HepG2 (cell line): Measurements from ENCODE around the gene TEDC1. TPM values are rescaled to one million over a fixed set of nuclear protein-coding genes. Genes with fewer than 3 reads are reported as not detected.

ENCODE experiments used
- JUNB ChIP-seq: sonication (generic); formaldehyde crosslinking; IDR thresholded peaks from 2 replicates; pipeline ENCODE4 v1.8.0; 2022; ENCODE audit warnings: missing genetic modification reagents, mild to moderate bottlenecking, borderline replicate concordance
- RARG ChIP-seq: sonication (generic); formaldehyde crosslinking; IDR thresholded peaks from 2 replicates; pipeline ENCODE4 v1.4.0; 2020; ENCODE audit warnings: low read depth, mild to moderate bottlenecking, missing genetic modification reagents
- SALL2 ChIP-seq: sonication (generic); formaldehyde crosslinking; IDR thresholded peaks from 2 replicates; pipeline ENCODE4 v1.8.1; 2023; ENCODE audit warnings: mild to moderate bottlenecking, missing genetic modification reagents, inconsistent platforms
- SIN3A ChIP-seq: IDR thresholded peaks from 2 replicates; pipeline ENCODE4 v1.6.1; 2011; ENCODE audit warnings: low read depth, mild to moderate bottlenecking, control low read depth, low read length, borderline replicate concordance
- ZNF224 ChIP-seq: sonication (generic); formaldehyde crosslinking; IDR thresholded peaks from 2 replicates; pipeline ENCODE4 v1.5.0; 2020; ENCODE audit warnings: mild to moderate bottlenecking, missing genetic modification reagents
- ZNF282 ChIP-seq: fragments of 450-650 bp; IDR thresholded peaks from 2 replicates; pipeline ENCODE4 v1.6.1; 2018; ENCODE audit not compliant: partially characterized antibody
- ZNF746 ChIP-seq: sonication (generic); formaldehyde crosslinking; IDR thresholded peaks from 2 replicates; pipeline ENCODE4 v1.8.0; 2022; ENCODE audit warnings: mild to moderate bottlenecking, missing genetic modification reagents
- ZNF766 ChIP-seq: sonication (generic); formaldehyde crosslinking; IDR thresholded peaks from 2 replicates; pipeline ENCODE4 v1.5.0; 2020; ENCODE audit warnings: missing genetic modification reagents, borderline replicate concordance
- polyA plus RNA-seq, 8 experiments: library from polyadenylated mRNA; depleted of rRNA in 3 of 8; stranded (reverse) in 7 of 8; unstranded in 1 of 8; fragments of >200 nt; fragmentation: Illumina TruSeq in 4 of 8; extraction: Trizol in 4 of 8; gene quantifications; 2 replicates each; pipeline versions ENCODE4 v1.2.1 to v1.2.3, GENCODE V29; 2011 to 2016; ENCODE audit warnings: low read depth in 4 of 8, missing spikeins in 1 of 8, mixed read lengths in 1 of 8; ENCODE audit not compliant: insufficient read depth in 1 of 8
- total RNA-seq, 5 experiments: library from RNA; depleted of rRNA; stranded (reverse); fragments of >200 nt; fragmentation: Illumina TruSeq; extraction: Trizol; gene quantifications; 2 replicates each; pipeline ENCODE4 v1.2.3, GENCODE V29; 2016; ENCODE audit warnings: low read depth in 1 of 5
- TF ChIP-seq, protein P1 (sequence below), 2 experiments: sonication (generic) in 1 of 2; formaldehyde crosslinking in 1 of 2; IDR thresholded peaks; 2 replicates each; pipeline versions ENCODE4 v1.4.0 to v1.6.1; 2016 to 2020; ENCODE audit warnings: borderline replicate concordance in 1 of 2, low read depth in 1 of 2, mild to moderate bottlenecking in 1 of 2, missing genetic modification reagents in 1 of 2
- TF ChIP-seq, protein P2 (sequence below): sonication (generic); formaldehyde crosslinking; IDR thresholded peaks from 2 replicates; pipeline ENCODE4 v1.4.0; 2020; ENCODE audit warnings: low read depth, mild to moderate bottlenecking, missing genetic modification reagents
- TF ChIP-seq, protein P3 (sequence below): IDR thresholded peaks from 2 replicates; pipeline ENCODE4 v1.6.1; 2016
- TF ChIP-seq, protein P4 (sequence below): sonication (generic); formaldehyde crosslinking; IDR thresholded peaks from 2 replicates; pipeline ENCODE4 v1.4.0; 2020; ENCODE audit warnings: missing genetic modification reagents

TEDC1 gene
- total and polyA plus RNA-seq, 2 of the 13 experiments (the other 11 are each of a cell fraction or from before 2014, with no cell fraction given), result 5.7 to 27.4 TPM

DNA sequence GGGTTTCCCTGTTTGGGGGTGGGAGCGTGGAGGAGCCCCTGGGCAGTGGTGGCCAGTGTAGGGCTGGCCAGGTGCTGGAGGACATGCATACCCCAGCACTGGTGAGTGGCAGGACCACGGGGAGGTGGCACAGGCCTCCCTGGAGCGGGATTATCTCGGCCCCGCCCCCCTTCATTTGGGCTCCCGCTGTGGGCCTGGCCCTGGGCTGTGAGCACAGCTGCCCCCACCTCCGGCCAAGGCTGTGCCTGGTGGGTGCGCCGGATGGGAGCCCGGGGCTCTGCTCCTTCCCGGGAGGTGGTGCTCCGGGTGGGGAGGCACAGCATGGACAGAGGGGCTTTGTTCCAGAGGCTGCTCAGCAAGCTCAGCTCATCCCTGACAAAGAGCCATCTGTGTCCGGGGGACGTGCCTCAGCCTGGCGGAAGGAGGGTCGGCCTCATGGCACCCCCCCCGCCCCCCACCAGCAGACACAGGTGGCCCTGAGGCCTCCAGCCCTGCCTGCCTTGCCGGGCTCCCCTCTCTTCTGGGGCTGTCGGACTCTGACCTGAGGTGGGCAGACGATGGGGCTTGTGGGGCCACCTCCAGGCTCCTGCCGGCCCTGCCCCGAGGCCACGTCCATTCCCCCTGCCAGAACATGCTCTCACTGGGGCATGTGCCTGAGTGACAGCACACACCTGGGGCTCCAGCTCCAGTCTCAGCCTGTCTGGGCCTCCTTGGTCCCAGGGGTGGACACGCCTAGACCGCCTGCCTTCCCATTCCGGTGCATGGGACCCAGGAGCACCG lies 8.4 kb downstream of the TEDC1 start (continued):
- TF ChIP-seq, protein P1, sequence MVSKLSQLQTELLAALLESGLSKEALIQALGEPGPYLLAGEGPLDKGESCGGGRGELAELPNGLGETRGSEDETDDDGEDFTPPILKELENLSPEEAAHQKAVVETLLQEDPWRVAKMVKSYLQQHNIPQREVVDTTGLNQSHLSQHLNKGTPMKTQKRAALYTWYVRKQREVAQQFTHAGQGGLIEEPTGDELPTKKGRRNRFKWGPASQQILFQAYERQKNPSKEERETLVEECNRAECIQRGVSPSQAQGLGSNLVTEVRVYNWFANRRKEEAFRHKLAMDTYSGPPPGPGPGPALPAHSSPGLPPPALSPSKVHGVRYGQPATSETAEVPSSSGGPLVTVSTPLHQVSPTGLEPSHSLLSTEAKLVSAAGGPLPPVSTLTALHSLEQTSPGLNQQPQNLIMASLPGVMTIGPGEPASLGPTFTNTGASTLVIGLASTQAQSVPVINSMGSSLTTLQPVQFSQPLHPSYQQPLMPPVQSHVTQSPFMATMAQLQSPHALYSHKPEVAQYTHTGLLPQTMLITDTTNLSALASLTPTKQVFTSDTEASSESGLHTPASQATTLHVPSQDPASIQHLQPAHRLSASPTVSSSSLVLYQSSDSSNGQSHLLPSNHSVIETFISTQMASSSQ (IDR thresholded peaks at IDR 0.05; ENCODE audit: low read depth), result no peak
- TF ChIP-seq, protein P1 (CRISPR knock-in tag; IDR thresholded peaks at IDR 0.05; ENCODE audit: borderline replicate concordance), result peak; percentile 56; the same call in 1 of the 2 replicates
- TF ChIP-seq, protein P2, sequence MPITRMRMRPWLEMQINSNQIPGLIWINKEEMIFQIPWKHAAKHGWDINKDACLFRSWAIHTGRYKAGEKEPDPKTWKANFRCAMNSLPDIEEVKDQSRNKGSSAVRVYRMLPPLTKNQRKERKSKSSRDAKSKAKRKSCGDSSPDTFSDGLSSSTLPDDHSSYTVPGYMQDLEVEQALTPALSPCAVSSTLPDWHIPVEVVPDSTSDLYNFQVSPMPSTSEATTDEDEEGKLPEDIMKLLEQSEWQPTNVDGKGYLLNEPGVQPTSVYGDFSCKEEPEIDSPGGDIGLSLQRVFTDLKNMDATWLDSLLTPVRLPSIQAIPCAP, result no peak
- TF ChIP-seq ZNF224 (CRISPR knock-in tag), result peak; percentile 48; the same call in 1 of the 2 replicates
- TF ChIP-seq ZNF746 (CRISPR knock-in tag), result peak; percentile 99
- TF ChIP-seq, protein P3, sequence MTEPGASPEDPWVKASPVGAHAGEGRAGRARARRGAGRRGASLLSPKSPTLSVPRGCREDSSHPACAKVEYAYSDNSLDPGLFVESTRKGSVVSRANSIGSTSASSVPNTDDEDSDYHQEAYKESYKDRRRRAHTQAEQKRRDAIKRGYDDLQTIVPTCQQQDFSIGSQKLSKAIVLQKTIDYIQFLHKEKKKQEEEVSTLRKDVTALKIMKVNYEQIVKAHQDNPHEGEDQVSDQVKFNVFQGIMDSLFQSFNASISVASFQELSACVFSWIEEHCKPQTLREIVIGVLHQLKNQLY, result no peak; the same call in 1 of the 2 replicates
- TF ChIP-seq, protein P4, sequence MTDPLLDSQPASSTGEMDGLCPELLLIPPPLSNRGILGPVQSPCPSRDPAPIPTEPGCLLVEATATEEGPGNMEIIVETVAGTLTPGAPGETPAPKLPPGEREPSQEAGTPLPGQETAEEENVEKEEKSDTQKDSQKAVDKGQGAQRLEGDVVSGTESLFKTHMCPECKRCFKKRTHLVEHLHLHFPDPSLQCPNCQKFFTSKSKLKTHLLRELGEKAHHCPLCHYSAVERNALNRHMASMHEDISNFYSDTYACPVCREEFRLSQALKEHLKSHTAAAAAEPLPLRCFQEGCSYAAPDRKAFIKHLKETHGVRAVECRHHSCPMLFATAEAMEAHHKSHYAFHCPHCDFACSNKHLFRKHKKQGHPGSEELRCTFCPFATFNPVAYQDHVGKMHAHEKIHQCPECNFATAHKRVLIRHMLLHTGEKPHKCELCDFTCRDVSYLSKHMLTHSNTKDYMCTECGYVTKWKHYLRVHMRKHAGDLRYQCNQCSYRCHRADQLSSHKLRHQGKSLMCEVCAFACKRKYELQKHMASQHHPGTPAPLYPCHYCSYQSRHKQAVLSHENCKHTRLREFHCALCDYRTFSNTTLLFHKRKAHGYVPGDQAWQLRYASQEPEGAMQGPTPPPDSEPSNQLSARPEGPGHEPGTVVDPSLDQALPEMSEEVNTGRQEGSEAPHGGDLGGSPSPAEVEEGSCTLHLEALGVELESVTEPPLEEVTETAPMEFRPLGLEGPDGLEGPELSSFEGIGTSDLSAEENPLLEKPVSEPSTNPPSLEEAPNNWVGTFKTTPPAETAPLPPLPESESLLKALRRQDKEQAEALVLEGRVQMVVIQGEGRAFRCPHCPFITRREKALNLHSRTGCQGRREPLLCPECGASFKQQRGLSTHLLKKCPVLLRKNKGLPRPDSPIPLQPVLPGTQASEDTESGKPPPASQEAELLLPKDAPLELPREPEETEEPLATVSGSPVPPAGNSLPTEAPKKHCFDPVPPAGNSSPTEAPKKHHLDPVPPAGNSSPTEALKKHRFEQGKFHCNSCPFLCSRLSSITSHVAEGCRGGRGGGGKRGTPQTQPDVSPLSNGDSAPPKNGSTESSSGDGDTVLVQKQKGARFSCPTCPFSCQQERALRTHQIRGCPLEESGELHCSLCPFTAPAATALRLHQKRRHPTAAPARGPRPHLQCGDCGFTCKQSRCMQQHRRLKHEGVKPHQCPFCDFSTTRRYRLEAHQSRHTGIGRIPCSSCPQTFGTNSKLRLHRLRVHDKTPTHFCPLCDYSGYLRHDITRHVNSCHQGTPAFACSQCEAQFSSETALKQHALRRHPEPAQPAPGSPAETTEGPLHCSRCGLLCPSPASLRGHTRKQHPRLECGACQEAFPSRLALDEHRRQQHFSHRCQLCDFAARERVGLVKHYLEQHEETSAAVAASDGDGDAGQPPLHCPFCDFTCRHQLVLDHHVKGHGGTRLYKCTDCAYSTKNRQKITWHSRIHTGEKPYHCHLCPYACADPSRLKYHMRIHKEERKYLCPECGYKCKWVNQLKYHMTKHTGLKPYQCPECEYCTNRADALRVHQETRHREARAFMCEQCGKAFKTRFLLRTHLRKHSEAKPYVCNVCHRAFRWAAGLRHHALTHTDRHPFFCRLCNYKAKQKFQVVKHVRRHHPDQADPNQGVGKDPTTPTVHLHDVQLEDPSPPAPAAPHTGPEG, result no peak
- TF ChIP-seq JUNB, result no peak
- peak; percentile 70; the same call in 1 of the 2 replicates for TF ChIP-seq SALL2 (CRISPR knock-in tag)
- 0 out of 2 replicates have a peak, but pooled peaks have one; percentile 4 for TF ChIP-seq ZNF766 (CRISPR knock-in tag)
- no peak for TF ChIP-seq SIN3A
- no peak for TF ChIP-seq RARG (CRISPR knock-in tag)
- TF ChIP-seq ZNF282, result no peak
